GM18499 (cell line): ENCODE results near the gene METTL15.
"Not testable (repeated sequence)": the region's sequence is repeated elsewhere in the genome, so short reads cannot be mapped to it uniquely, and the experiment has no call there.

Experiments used
- ATAC-seq: cut with Tn5 transposase; IDR thresholded peaks from one replicate; pipeline ENCODE4 v1.9.1; 2021; ENCODE audit warnings: moderate number of reproducible peaks; ENCODE audit not compliant: insufficient read depth, unreplicated experiment

Gene METTL15

DNA sequence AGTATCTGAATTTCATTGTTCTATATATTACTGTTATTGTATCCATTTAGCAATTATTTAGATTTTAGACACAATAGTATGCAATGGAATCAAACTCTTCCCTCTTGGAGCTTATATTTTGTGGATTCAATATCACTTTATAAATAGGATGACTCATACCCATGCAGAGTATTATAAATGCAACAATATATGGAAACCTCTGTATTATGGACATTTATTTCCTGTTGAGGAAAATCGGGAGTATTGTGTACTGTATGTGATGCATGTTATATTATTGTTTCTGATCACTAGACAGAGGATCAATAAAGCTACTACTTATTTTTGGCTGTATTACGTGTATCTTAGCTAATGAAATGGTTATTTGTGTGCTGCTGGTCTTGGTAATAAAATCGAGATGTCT lies 770 bp downstream of the METTL15 start:
- no peak for ATAC-seq

DNA sequence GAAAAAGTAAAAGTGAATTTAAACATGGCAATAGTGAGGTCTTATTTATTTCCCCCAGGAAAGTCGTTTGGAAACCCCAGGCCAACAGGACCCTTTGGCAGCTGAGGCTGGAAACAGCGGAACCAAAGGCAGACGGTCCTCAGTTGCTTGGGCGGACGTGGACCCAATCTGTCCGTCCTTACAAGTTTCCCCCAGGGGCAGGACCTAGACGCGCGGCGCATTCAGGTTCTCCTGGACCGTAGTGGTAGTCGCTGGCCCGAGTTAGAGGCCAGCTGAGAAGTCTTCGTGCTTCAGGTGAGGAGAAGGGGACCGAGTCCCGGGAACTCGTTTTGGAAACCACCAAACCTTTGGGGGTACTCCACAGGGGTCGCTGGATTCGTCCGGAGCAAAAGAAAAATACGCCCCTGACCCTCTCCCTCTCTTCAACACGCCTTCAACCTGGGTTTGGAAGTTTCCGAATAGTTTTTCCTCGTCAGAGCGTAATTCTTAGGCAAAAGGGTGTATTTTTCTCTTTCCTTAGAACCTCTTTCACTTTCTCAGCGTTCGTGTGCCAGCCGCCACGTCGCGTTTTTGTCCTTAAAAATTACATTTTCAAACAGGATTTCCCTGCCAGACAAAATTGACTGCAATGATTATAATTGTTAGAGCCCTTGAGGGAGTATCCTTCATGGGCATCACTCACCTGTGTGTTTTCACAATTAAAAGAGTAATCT lies 2.1 kb downstream of the METTL15 start:
- ATAC-seq, result peak; percentile 18

DNA sequence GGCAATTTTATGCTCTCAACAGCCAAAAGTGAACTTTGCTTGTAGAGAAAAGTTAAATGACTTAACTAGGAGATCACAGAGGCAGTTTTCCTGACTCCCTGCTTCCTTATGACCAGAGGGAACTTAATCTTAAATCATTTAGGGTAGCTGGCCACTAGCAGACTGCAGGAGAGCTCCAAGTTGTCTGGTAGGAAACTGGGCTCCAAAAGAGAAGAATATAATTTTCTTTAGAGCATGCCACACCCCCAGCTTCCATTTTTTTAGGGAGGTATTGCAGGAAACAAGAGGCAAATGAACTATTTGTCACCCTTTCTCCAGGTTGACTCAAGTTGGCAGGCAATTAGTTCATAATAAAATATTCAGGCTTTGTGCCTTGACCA lies 2.6 kb downstream of the METTL15 start:
- no peak for ATAC-seq

DNA sequence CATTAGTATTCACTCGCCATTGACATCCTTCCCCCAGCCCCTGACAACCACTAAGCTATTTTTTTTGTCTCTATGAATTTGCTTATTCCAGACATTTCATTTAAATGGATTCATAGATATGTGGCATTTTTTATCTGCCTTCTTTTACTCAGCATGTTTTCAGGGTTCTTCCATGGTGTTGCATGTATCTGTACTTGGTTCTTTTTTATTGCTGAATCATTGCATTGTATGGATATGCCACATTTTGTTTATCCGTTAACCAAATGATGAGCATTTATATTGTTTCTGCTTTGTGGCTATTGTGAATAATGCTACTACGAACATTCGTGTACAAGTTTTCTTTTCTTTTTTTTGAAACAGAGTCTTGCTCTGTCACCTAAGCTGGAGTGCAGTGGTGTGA lies 5.9 kb downstream of the METTL15 start:
- no peak for ATAC-seq

DNA sequence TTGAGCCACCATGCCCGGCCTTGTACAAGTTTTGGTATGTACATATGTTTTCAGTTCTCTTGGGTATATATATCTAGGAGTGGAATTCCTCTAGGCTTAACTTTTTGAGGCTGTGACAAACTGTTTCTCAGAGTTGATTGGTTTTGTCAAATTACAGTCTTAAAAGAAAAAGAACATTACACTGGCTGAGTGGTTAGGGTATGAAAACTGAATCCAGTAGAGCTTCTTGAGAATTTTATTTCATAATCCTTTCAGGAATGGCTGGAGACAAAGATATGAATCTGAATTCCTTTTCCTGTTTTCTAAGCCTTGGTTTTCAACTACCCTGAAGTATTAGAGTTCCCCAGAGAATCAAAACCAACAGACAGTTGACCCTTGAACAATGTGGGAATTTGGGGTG lies 6.5 kb downstream of the METTL15 start:
- no peak for ATAC-seq

DNA sequence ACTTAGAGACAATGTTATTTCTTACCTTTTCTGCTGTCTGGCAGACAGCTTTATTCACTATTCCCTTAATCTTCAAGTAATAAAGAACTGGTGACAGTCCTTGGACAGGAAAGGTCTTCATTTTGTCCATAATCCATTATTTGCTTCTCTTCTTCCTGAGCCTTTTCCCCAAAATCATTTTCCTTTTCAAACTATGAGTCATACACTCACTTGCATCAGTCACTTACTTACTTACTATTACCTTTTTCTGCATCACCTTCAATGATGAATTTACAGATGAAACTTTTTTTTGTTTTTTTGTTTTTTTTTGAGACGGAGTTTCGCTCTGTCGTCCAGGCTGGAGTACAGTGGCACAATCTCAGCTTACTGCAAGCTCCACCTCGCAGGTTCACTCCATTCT lies 9.5 kb downstream of the METTL15 start:
- no peak for ATAC-seq

DNA sequence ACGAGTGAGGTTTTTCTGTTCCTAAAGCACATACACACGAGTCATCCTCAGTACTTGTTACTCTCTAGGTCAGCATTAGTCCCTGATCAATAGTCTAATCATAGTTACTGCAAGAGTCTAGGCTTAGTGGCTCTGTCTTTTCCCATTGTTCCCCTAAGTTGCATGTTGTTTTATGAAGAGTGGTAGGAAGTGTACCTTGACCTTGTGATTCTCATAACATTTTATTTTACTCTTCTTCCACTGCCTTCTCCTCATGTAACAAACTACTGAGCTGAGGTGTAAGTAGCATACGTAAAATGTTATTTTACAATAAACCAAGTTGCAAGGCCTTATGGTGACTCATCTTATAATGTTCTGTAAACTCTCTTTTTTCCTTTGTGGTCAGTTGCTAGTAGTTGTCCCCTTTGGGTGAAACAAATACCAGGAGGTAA lies 15.0 kb downstream of the METTL15 start:
- ATAC-seq, result no peak

DNA sequence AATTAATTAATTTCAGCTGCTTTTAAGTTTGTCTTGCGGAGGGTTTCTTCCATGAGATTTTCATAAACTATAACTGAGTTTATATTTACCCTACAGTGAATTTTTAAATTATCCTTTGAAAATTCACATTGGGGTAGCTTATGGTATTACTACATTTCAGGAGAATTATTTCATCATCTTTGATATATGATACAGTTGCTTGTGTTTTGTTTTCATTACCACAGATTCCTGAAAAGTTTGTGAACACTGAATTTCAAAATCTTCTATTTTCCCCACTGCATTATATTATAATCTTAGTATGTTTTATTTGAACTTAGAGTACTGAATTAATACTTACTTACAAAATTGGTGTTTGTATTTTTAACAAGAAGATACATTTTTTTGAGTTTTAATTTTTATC lies 24.4 kb downstream of the METTL15 start:
- no peak for ATAC-seq

DNA sequence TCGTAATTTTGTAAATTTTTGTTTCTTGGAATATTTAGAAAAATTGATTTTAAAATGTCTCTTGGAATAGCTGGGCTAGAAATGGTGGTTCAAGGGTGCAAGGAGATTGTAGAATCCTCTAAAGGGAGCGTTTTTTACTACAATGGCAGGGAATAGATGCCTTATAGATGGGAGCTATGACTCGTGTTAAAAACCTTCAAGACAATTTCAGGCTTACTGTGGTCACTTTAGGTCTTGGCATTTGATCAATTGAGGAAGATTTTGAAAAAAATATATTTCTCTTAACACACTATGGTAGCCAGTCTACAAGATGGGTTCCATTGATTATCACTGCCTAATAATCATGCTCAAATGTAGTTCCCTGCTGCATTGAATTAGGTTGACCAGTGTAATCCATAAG lies 25.0 kb downstream of the METTL15 start:
- no peak for ATAC-seq

DNA sequence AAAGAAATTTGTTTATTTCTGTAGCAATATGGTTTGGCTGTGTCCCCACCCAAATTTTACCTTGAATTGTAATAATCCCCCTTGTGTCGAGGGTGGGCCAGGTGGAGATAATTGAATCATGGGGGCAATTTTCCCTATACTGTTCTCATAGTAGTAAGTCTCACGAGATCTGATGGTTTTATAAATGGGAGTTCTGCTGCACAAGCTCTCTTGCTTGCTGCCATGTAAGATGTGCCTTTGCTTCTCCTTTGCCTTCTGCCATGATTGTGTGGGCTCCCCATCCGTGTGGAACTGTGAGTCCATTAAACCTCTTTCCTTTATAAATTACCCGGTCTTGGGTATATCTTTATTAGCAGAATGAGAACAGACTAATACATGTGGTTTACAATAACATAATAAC lies 28.0 kb downstream of the METTL15 start:
- ATAC-seq, result not testable (repeated sequence)

DNA sequence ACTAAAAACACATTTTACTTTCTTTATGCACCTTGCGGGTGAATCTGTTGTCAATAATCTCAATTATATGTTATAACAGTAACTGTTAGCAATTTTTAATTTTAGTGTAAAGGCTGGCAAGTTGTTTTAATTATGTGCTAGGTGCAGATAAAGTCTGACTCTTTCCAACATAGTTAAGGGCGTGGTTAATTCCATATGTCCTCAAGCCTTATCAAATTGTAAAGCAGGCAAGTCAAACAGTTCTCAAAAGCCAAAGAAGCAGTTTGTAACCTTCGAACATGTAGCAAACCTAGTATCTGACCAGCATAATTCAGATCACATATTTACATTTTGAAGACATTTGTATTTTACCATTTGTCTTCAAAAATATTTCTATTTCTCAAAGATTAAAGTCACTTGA lies 29.2 kb downstream of the METTL15 start:
- ATAC-seq, result no peak

DNA sequence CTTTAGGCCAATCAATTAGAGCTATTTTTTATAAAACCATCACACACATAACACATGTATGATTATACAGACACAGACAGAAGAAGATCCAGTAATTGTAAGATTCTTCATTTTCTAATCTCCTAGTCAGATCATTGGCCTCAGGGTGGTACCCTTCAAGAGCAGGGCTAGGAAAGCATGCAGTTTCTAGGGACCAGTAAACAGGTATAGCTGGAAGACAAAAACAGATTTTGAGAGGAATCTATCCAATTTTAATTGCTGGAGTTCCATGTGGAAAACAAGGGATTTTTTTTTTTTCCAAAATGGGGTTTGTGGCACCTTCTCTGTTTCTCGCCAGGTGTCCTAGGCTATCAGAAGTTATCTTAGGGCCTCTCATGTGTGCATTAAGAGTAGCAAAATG lies 29.6 kb downstream of the METTL15 start:
- no peak for ATAC-seq

DNA sequence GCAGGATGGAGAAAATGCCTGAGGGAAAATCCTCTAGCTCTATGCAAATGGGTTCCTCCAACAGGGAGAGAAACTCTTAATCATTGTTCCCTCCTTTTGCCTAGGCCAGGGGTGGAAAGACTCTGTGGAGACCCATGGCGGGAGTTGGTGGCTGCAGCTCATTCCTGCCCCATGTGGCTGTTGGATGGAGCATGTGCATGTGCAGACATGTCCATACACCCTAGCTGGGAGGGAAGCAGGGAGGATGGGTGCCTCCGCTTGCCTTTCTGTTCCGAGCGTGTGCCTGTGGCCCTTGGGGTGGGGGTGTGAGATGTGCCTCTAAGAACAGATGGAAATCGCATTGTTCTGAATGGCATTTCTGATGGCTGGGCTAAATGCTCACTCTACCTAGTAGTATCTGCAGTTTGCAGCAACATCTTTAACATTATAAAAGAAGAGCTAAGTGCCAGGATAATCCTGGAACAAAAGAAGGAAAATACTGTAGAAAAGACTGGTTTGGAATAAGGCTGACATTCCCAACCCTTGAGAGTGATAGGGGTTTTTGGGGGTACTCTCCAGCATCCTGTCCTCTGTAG lies 31.7 kb downstream of the METTL15 start:
- ATAC-seq, result no peak

DNA sequence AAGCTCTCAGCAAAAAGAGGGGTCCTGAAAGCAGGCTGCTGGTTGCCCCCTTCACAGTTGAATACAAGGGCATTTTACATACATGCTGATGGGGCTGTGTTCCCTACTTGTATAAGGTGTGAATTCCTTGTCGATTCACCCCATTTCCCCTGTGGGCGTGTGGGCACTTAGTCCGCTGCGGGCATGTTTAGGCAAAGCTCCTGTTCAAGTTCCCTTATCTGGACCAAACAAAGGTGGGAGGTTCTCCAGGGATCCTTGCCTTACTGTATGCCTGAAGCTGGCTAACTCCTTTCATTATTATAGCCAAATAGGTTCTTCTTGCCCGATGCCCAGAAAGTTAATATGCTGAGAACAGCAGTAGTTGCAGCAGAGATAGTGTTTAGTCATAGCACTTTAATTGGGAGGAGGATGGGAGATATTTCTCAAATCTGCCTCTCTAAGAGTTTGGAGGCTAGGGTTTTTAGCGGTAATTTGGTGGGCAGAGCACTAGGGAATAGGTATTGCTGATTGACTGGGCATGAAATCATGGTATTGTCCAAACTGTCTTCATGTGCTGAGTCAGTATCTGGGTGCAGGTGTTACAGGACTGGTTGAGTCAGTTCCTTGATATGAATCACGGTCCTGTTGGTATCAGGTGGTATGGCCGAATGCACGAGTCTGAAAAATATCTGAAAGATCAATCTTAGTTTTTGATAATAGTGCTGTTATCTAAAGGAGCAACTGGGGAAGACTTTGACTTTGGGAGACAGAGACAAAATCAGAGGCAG lies 32.7 kb downstream of the METTL15 start:
- ATAC-seq, result no peak

DNA sequence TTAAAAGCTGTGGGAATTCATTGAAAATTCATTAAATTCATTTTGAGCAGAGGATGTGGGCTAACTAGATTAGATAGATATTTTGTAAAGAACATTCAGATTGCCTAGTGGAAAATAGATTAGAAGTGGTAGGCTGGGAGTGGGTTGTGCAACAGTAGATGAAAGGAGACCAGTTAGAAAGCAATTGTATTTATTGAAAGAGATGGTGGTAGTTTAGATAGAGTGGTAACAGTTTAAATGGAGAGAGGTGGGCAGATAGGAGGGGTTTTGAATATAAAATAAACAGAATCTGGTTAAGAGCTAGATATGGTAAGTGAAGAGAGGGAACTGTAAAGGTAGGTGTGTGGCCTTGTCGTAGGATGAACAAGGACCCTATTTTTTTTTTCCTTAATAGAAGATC lies 34.5 kb downstream of the METTL15 start:
- ATAC-seq, result no peak

DNA sequence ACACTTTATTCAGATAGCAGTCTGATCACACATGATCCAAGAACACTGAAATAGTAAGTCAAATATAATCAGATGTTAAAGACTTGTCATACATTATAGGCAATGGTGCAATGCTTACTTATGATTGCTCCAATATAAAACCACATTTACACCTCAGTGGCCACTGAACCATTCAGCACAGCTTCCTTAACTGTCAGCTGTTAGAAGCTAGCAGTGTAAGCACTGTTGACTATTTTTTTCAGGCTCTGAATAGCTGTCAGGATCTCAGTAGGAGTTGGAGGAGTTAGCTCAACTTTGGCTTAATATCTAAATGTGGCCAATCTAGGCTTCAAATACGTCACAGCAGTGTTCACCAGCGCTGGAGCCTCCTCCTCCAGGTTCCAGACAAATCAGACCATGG lies 36.6 kb downstream of the METTL15 start:
- no peak for ATAC-seq

DNA sequence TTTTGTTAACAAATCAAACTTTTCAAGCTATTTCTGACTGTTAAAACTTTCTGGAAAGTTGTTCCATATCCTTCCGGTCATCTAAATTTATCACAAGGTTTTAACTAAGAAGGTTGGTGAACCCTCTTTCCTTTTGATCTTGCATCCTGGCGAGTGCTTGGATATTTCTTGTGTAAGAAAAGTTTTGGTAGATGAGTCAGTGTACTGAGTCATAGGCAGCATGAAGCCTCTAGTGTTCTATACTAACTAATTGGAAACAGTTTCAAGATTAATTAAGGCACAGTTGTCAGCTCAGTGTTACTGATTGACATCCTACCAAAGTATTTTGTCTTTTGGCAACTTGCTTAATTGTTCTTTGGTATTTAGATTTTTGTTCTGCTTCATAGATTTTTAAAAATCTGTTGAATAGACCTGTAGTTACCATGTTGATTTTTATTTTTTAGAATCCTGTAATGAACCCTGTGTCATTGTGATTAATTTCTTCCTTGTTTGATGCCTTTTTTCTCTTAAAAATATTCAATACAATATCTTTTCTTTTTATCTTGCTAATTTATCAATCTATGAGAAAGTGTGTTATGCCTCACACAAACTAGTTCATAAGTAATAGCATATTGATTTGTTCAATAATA lies 38.0 kb downstream of the METTL15 start:
- no peak for ATAC-seq

DNA sequence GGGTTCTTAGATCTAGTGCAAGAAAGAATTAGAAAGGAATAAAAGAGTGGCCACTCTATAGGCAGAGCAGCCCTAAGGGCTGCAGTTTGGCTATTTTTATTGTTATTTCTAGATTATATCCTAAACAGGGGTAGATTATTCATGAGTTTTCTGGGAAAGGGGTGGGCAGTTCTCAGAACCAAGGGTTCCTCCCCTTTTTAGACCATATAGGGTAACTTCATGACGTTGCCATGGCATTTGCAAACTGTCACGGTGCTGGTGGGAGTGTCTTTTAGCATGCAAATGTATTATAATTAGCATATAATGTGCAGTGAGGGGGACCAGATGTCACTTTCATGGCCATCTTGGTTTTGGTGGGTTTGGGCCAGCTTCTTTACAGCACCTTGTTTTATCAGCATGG lies 44.6 kb downstream of the METTL15 start:
- no peak for ATAC-seq

DNA sequence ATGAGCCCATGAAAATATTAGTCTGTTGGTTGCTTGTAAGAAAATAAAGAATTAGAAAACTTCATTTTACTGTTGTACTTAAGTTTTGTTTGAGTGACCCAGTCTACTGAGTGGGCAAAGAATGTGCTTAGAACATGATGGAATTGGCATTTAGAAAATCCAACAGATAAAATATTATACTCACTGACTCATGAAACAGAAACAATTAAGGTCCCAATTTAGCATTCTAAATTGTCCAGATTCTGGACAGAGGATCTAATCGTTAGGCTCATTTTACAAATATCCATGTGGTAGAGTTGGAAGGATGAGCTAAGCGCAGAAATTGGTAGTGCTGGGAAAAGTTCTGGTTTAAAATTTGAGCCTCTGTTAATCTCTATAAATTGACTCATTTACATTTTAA lies 45.4 kb downstream of the METTL15 start:
- no peak for ATAC-seq

DNA sequence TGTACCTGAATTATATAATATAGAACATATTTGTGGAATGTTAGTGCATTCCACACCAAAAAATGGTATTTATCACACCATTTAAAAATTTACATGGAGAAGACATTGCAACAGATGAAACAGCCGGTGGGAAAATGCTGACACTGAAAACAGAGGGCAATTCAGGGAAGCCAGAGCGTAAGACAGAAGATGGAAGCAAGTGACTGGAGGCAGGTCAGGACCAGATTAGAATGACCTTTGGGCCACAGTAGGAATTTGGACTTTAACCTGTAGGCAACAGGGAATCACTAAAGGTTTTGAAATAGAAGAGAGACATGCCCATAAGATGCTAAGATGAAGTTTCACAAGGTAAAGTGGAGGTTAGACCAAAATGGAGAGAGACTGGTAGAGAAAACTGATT lies 60.5 kb downstream of the METTL15 start:
- no peak for ATAC-seq

DNA sequence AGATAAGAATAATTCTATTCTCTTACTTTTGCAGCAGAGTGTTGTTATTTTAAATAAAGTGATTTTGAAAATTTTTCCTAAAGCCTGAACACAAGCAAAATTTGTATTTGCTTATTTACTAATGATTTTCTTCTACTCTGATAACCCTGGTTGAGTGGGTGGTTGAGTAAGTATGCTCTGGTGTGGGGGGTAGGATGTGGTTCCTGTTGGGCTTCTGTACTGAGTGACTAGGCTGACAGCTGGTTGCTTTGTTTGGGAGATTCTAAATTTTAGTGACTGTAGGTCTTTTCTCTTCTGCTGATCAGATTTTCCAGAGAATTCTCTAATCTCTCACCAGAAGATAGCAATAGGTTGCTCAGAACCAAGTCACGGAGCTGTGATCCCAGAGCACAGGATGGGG lies 61.6 kb downstream of the METTL15 start:
- no peak for ATAC-seq
